Measurements from ENCODE around the gene SEMA3G.
A peak's percentile ranks its signal among the peaks of the same experiment; 100 is the strongest.

Gene SEMA3G

DNA sequence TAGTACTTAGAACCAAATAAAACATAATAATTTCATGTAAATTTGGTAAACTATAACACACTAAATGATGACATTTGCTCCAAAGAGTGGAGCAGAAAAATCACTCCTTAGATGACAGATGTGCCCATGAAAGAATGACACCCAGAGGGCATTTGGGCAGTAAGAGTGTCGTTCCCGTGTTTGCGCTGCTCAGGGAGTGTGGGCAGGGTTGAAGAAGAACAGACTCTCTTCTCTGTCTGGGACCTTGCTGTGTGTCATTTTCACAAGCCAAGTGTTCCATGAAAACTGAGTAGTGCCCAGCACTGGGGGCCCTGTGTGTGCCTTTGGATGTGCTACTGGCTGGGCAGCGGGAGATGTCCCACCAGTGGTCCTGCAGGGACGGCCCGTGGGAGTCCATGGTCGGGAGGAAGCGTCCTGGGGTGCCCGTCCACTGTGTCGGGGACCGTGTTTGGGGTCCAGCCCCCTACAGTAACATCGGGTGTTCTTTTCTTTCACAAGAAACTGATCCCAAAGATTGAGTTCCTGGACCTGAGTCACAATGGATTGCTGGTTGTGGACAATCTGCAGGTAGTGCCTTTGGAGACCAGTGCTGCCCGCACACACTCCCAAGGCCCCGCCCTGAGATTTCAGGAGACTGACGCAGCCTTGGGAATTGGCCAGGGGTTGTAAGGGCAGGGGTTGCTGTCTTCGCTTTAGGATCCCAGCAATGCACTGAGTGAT lies 32.3 kb upstream of the SEMA3G start:
- no peak for DNase-seq (ENCODE audit: low read depth)
- H3K4me3 ChIP-seq (replicated peaks; ENCODE audit: low read depth, low read length), result no peak overlapping the region
- TF ChIP-seq, protein P1, sequence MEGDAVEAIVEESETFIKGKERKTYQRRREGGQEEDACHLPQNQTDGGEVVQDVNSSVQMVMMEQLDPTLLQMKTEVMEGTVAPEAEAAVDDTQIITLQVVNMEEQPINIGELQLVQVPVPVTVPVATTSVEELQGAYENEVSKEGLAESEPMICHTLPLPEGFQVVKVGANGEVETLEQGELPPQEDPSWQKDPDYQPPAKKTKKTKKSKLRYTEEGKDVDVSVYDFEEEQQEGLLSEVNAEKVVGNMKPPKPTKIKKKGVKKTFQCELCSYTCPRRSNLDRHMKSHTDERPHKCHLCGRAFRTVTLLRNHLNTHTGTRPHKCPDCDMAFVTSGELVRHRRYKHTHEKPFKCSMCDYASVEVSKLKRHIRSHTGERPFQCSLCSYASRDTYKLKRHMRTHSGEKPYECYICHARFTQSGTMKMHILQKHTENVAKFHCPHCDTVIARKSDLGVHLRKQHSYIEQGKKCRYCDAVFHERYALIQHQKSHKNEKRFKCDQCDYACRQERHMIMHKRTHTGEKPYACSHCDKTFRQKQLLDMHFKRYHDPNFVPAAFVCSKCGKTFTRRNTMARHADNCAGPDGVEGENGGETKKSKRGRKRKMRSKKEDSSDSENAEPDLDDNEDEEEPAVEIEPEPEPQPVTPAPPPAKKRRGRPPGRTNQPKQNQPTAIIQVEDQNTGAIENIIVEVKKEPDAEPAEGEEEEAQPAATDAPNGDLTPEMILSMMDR (IDR thresholded peaks at IDR 0.05; ENCODE audit: low read length, missing control alignments), result no peak

DNA sequence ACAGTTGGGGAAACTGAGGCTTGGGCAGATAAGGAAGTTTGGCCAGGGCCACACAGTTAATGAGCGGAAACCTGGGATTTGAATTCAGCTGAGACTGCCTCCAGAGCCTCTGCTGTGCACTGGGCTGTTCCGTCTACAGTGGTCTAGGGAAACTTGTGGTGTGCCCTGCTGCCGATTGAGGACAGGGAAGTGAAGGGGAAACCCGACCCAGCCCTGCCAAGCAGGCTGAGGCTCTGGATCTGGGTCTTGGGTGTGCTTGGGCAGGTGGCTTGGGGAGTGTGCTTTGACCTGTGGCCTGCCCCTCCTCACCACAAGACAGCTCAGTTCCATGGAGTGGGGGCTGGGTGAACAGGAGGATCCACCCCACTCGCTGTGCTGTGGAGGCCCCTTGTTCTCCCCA lies 28.1 kb upstream of the SEMA3G start:
- DNase-seq (ENCODE audit: low read depth), result no peak
- H3K4me3 ChIP-seq (replicated peaks; ENCODE audit: low read depth, low read length), result no peak overlapping the region
- TF ChIP-seq, protein P1 (IDR thresholded peaks at IDR 0.05; ENCODE audit: low read length, missing control alignments), result no peak

DNA sequence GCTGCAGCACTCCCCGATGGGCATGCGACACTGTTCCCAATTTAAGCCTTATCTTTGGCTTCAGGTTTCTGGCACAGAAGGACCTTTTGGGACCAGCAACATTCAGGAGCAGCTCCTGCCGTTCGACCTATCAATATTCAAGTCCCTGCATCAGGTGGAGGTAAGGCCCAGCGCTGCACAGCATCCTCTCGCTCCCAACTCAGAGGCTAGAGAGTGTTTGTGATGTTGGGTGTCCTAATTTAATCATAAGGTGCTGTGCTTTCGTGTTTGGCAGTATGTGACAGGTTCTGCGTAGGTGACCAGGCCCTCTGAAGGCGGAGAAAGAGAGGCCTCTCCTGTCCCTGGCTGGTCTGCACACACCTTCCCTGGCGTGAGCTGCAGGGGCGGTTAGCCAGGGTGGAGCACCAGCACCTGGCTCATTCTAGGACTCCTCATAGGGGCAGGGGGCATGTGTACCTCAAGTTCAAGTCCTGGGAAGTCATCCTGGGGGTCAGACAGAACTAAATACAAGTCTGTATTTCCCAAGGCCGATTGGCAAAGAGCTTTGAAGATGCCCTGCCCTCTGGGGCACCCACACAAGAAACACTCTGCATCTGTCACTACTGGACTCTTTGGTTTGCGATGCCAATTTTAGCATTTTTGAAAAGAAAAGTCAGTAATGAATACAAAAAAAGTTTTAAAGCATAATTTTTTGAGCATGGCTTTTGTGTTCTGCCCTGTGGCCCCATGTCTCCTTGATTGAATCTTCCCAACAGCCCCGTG lies 27.5 kb upstream of the SEMA3G start:
- TF ChIP-seq, protein P1 (IDR thresholded peaks at IDR 0.05; ENCODE audit: low read length, missing control alignments), result no peak
- no peak overlapping the region for H3K4me3 ChIP-seq (replicated peaks; ENCODE audit: low read depth, low read length)
- DNase-seq (ENCODE audit: low read depth), result no peak

DNA sequence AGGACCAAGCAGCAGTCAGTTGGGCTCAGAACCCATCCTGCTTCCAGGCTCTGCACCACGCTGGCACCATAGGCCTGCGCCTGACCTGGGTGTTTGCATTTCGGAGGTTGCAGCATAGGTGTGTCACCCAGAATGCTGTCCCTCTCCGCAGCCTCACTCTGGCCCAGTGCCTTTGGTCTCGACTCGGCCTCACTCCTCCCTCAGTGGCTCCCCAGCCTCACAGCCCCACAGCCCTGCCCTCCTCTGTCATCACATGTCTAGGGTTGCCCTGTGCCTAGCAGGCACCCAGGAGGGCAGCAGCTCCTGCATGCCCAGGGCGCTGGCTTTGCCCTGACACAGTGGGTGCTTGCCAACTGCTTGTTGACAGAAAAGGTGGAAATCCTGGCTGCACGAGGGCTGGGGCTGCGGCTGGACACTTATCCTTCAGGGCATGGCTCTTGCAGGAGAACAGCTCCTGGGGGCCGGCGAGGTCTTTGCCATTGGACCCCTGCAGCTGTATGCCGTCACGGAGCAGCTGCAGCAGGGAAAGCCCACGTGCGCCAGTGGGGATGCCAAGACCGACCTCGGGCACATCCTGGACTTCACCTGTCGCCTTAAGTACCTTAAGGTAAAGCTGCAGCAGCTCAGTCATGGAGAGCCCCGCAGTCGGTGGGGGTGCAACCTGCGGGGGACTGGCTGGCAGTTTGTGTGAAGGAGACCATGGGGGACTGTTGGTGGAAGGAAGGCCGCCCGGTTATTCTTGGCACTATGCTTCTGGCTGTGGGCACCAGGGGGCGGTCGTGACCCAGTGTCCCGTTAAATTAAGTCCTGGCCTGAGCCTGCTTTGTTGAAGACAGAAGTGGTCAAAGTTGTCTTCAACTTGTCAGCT lies 26.7 kb upstream of the SEMA3G start:
- peak; percentile 66 for DNase-seq (ENCODE audit: low read depth)
- no peak overlapping the region for H3K4me3 ChIP-seq (replicated peaks; ENCODE audit: low read depth, low read length)
- TF ChIP-seq, protein P1 (IDR thresholded peaks at IDR 0.05; ENCODE audit: low read length, missing control alignments), result peak; percentile 64

DNA sequence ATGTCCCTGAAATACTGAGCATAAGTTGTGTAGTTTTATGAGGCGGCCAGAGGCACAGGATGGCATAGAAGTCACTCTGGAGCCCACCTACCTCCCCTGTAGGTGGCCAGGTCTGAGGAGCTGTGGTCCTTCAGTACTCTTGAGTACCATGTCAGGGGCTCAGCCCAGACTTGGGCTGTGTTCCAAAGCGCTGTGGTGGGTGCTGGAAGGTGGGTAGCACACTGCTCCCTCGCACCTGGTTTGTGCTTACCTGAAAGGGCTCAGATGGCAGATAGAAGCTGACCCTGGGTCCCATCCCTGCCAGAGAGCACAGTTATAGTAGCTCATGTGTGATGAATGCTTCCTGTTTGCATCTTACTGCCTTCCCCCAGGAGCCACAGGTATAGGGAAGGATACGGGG lies 26.0 kb upstream of the SEMA3G start:
- DNase-seq (ENCODE audit: low read depth), result no peak
- no peak overlapping the region for H3K4me3 ChIP-seq (replicated peaks; ENCODE audit: low read depth, low read length)
- TF ChIP-seq, protein P1 (IDR thresholded peaks at IDR 0.05; ENCODE audit: low read length, missing control alignments), result no peak

DNA sequence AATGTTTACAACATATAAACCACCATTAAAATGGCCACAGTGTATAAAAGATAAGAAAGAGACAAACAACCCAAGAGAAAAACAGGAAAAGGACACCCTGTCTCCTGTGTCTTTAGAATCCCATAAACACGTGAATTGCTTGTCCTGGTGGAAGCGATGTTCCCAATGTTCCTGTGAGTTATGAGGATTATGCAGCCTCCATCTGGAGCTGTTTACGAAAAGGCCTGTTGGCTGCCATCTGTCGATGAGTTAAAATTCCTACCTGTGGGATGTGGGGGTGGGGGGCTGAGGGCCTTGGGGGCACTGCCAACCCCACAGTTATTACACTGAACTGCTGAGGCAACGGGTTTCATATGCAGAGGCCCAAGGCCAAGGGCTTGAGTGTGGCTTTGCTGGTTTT lies 24.1 kb upstream of the SEMA3G start:
- no peak for DNase-seq (ENCODE audit: low read depth)
- TF ChIP-seq, protein P1 (IDR thresholded peaks at IDR 0.05; ENCODE audit: low read length, missing control alignments), result no peak
- no peak overlapping the region for H3K4me3 ChIP-seq (replicated peaks; ENCODE audit: low read depth, low read length)
